IMR-90 (cell line): ENCODE results near the gene CDKN2B-AS1. TPM values are rescaled to one million over a fixed set of nuclear protein-coding genes. Genes with fewer than 3 reads are reported as not detected.
A peak's percentile ranks its signal among the peaks of the same experiment; 100 is the strongest.

Experiments used
- ATAC-seq: fragments of 200-7000 bp; cut with Tn5 transposase; 2 replicates; pipeline ENCODE4 v1.9.1; 2020; ENCODE audit warnings: low read depth, mild to moderate bottlenecking, moderate library complexity
- BruUV-seq: library from RNA; stranded (reverse); fragments of 400-500 nt; replicated peaks from 2 replicates; lab custom pipeline; 2021; lab: Mats Ljungman, UMichigan
- CTCF ChIA-PET: fragments of 300-600 bp; formaldehyde crosslinking; extraction: SDS; loops from one replicate; lab custom pipeline; 2021; ENCODE audit warnings: antibody characterized with exemption; lab: Yijun Ruan, JAX
- POLR2A ChIA-PET: fragments of 300-600 bp; sonication (Branson Sonifier 250); formaldehyde crosslinking; loops from one replicate; lab custom pipeline; 2022; ENCODE audit warnings: antibody characterized with exemption; ENCODE audit not compliant: unreplicated experiment; lab: Charles Lee
- DNase-seq: peaks from one replicate; pipeline ENCODE4 v3.0.0; 2013
- H2AFZ ChIP-seq: replicated peaks from 2 replicates; pipeline ENCODE3; 2013; ENCODE audit warnings: low read length, mild to moderate bottlenecking; ENCODE audit not compliant: poor library complexity
- H2AK5ac ChIP-seq: 2 replicates; pipeline ENCODE4 v1.6.1; 2013; ENCODE audit warnings: low read depth, low read length, inconsistent platforms
- H2AK9ac ChIP-seq: replicated peaks from 2 replicates; pipeline ENCODE3; 2013; ENCODE audit warnings: mild to moderate bottlenecking, low read depth, low read length, moderate library complexity; ENCODE audit not compliant: poor library complexity
- H2BK120ac ChIP-seq: 2 replicates; pipeline ENCODE4 v1.6.1; 2013; ENCODE audit warnings: low read depth, low read length, inconsistent platforms
- H2BK15ac ChIP-seq: 3 replicates; pipeline ENCODE4 v1.6.1; 2013; ENCODE audit warnings: low read depth, low read length, inconsistent platforms
- H2BK20ac ChIP-seq: 2 replicates; pipeline ENCODE4 v1.6.1; 2013; ENCODE audit warnings: low read depth, mild to moderate bottlenecking, inconsistent platforms, low read length, moderate library complexity
- H2BK5ac ChIP-seq: 2 replicates; pipeline ENCODE4 v1.6.1; 2013; ENCODE audit warnings: mild to moderate bottlenecking, low read depth, low read length, inconsistent platforms; ENCODE audit not compliant: poor library complexity, severe bottlenecking
- H3K14ac ChIP-seq: replicated peaks from 2 replicates; pipeline ENCODE4 v1.6.1; 2013; ENCODE audit warnings: low read depth, low read length, inconsistent platforms
- H3K18ac ChIP-seq: 2 replicates; pipeline ENCODE4 v1.6.1; 2013; ENCODE audit warnings: low read depth, low read length, control low read depth
- H3K23ac ChIP-seq: 2 replicates; pipeline ENCODE4 v1.6.1; 2013; ENCODE audit warnings: low read depth, low read length, inconsistent platforms
- H3K27ac ChIP-seq: 2 replicates; pipeline ENCODE4 v1.5.1; 2013; ENCODE audit warnings: mild to moderate bottlenecking, control low read depth, low read length; ENCODE audit not compliant: insufficient read depth
- H3K27me3 ChIP-seq: 2 replicates; pipeline ENCODE4 v1.6.1; 2013; ENCODE audit warnings: low read length; ENCODE audit not compliant: control insufficient read depth, insufficient read depth
- H3K36me3 ChIP-seq: 2 replicates; pipeline ENCODE4 v1.6.1; 2013; ENCODE audit warnings: low read length, mixed read lengths; ENCODE audit not compliant: control insufficient read depth, insufficient read depth
- H3K4ac ChIP-seq: 2 replicates; pipeline ENCODE4 v1.6.1; 2013; ENCODE audit warnings: low read depth, low read length, inconsistent platforms
- H3K4me1 ChIP-seq: 2 replicates; pipeline ENCODE4 v1.6.1; 2013; ENCODE audit warnings: low read length, mixed read lengths; ENCODE audit not compliant: control insufficient read depth, insufficient read depth
- H3K4me2 ChIP-seq: 2 replicates; pipeline ENCODE4 v1.6.1; 2013; ENCODE audit warnings: low read depth, mild to moderate bottlenecking, control low read depth, low read length, moderate library complexity
- H3K4me3 ChIP-seq: 2 replicates; pipeline ENCODE4 v1.5.1; 2013; ENCODE audit warnings: low read depth, mild to moderate bottlenecking, control low read depth, low read length, moderate library complexity; ENCODE audit not compliant: insufficient read depth
- H3K56ac ChIP-seq: 2 replicates; pipeline ENCODE4 v1.6.1; 2013; ENCODE audit warnings: low read length, inconsistent platforms; ENCODE audit not compliant: insufficient read depth; ENCODE audit errors: extremely low read depth
- H3K79me1 ChIP-seq, 2 experiments: 2 replicates each; pipeline ENCODE4 v1.6.1; 2013; ENCODE audit warnings: low read length in 2 of 2, inconsistent platforms in 1 of 2, low read depth in 1 of 2
- H3K9ac ChIP-seq: 2 replicates; pipeline ENCODE4 v1.6.1; 2013; ENCODE audit warnings: low read depth, low read length, control low read depth
- H3K9me1 ChIP-seq: 2 replicates; pipeline ENCODE4 v1.6.1; 2013; ENCODE audit warnings: low read length, inconsistent platforms; ENCODE audit not compliant: insufficient read depth
- H3K9me3 ChIP-seq: 2 replicates; pipeline ENCODE4 v1.6.1; 2013; ENCODE audit warnings: low read length; ENCODE audit not compliant: control insufficient read depth, insufficient read depth
- H4K20me1 ChIP-seq: 2 replicates; pipeline ENCODE4 v1.6.1; 2013; ENCODE audit warnings: low read length, inconsistent platforms; ENCODE audit not compliant: insufficient read depth
- H4K5ac ChIP-seq: 2 replicates; pipeline ENCODE4 v1.6.1; 2013; ENCODE audit warnings: mild to moderate bottlenecking, low read depth, low read length, control low read depth
- H4K8ac ChIP-seq, 2 experiments: 2 replicates each; pipeline ENCODE4 v1.6.1; 2013; ENCODE audit warnings: low read depth in 2 of 2, low read length in 2 of 2, control low read depth in 1 of 2, inconsistent platforms in 1 of 2
- H4K91ac ChIP-seq: 2 replicates; pipeline ENCODE4 v1.6.1; 2013; ENCODE audit warnings: low read depth, low read length, inconsistent platforms; ENCODE audit not compliant: insufficient read depth
- BHLHE40 ChIP-seq: fragments of 150-350 bp; IDR thresholded peaks from 2 replicates; pipeline ENCODE4 v1.6.1; 2016; ENCODE audit warnings: mild to moderate bottlenecking, low read depth, low read length
- CEBPB ChIP-seq: IDR thresholded peaks from 2 replicates; pipeline ENCODE4 v1.6.1; 2012; ENCODE audit warnings: low read depth, low read length, improper control_type of control experiment
- FOS ChIP-seq: fragments of 150-350 bp; IDR thresholded peaks from 2 replicates; pipeline ENCODE4 v1.6.1; 2016; ENCODE audit warnings: low read depth, low read length
- MAFK ChIP-seq: IDR thresholded peaks from 2 replicates; pipeline ENCODE4 v1.6.1; 2012; ENCODE audit warnings: low read depth, low read length, improper control_type of control experiment
- MAZ ChIP-seq: IDR thresholded peaks from 2 replicates; pipeline ENCODE4 v1.6.1; 2012; ENCODE audit warnings: low read depth, mild to moderate bottlenecking, low read length, improper control_type of control experiment, moderate library complexity, borderline replicate concordance
- NFE2L2 ChIP-seq: fragments of 150-350 bp; IDR thresholded peaks from 2 replicates; pipeline ENCODE4 v1.6.1; 2016; ENCODE audit warnings: low read depth, mild to moderate bottlenecking, low read length
- POLR2A ChIP-seq: IDR thresholded peaks from 2 replicates; pipeline ENCODE4 v1.6.1; 2012; ENCODE audit warnings: mild to moderate bottlenecking, low read depth, low read length
- RAD21 ChIP-seq: IDR thresholded peaks from 2 replicates; pipeline ENCODE4 v1.6.1; 2012; ENCODE audit warnings: low read length, improper control_type of control experiment
- RCOR1 ChIP-seq: IDR thresholded peaks from 2 replicates; pipeline ENCODE4 v1.6.1; 2012; ENCODE audit warnings: mild to moderate bottlenecking, low read length, improper control_type of control experiment; ENCODE audit not compliant: insufficient replicate concordance
- RFX5 ChIP-seq: IDR thresholded peaks from 2 replicates; pipeline ENCODE4 v1.8.0; 2012; ENCODE audit warnings: low read depth, mild to moderate bottlenecking, low read length, moderate library complexity
- SMC3 ChIP-seq: fragments of 150-350 bp; IDR thresholded peaks from 2 replicates; pipeline ENCODE4 v1.6.1; 2016; ENCODE audit warnings: low read depth, mild to moderate bottlenecking, antibody characterized with exemption, low read length, moderate library complexity
- WGBS, 2 experiments: methylation state at CpG; one replicate each; pipeline versions ENCODE4 v1.1.5 to v1.1.7; 2013; ENCODE audit warnings: missing lambda C conversion rate in 2 of 2; ENCODE audit not compliant: insufficient read length in 1 of 2; ENCODE audit errors: extremely low coverage in 2 of 2; 5-methylcytosine and 5-hydroxymethylcytosine counted together
- dilution Hi-C: fragments of 300-500 bp; cut with HindIII; formaldehyde crosslinking; loops from one replicate; pipeline ENCODE4 v1.14.3; 2018; ENCODE audit warnings: low sequenced_read_pairs; ENCODE audit not compliant: unreplicated experiment
- in situ Hi-C: fragments of 300-500 bp; cut with MboI; formaldehyde crosslinking; loops from 3 replicates; pipeline ENCODE4 v1.14.3; 2019; ENCODE audit warnings: low sequenced_read_pairs, inconsistent platforms, mixed read lengths
- intact Hi-C: fragments of 100-400 bp; cut with micrococcal nuclease; formaldehyde crosslinking; loops from 2 replicates; pipeline ENCODE4 v1.10.0; 2022
- polyA plus RNA-seq, 3 experiments: library from polyadenylated mRNA; depleted of rRNA; stranded (reverse); fragments of >200 nt; gene quantifications; 2 replicates each; pipeline ENCODE4 v1.2.3, GENCODE V29; 2012; ENCODE audit warnings: low replicate concordance in 1 of 3
- total RNA-seq: library from RNA; depleted of rRNA; stranded (reverse); fragments of >200 nt; gene quantifications from 2 replicates; pipeline ENCODE4 v1.2.3, GENCODE V29; 2012
- TF ChIP-seq, protein P1 (sequence below): conservative IDR thresholded peaks from 2 replicates; pipeline ENCODE4 v1.5.1; 2012; ENCODE audit warnings: mild to moderate bottlenecking, low read depth, low read length, improper control_type of control experiment
- TF ChIP-seq, protein P2 (sequence below): fragments of 150-350 bp; IDR thresholded peaks from 2 replicates; pipeline ENCODE4 v1.6.1; 2016; ENCODE audit warnings: low read depth, mild to moderate bottlenecking, low read length, moderate library complexity, borderline replicate concordance
- TF ChIP-seq, protein P3 (sequence below): fragments of 150-350 bp; IDR thresholded peaks from 2 replicates; pipeline ENCODE4 v1.6.1; 2017; ENCODE audit warnings: mild to moderate bottlenecking, antibody characterized with exemption, low read length, low read depth

The CDKN2B-AS1 gene
- total and polyA plus RNA-seq, 2 of the 4 experiments (the other 2 are of a cell fraction) = 1.0 to 1.1 TPM

DNA sequence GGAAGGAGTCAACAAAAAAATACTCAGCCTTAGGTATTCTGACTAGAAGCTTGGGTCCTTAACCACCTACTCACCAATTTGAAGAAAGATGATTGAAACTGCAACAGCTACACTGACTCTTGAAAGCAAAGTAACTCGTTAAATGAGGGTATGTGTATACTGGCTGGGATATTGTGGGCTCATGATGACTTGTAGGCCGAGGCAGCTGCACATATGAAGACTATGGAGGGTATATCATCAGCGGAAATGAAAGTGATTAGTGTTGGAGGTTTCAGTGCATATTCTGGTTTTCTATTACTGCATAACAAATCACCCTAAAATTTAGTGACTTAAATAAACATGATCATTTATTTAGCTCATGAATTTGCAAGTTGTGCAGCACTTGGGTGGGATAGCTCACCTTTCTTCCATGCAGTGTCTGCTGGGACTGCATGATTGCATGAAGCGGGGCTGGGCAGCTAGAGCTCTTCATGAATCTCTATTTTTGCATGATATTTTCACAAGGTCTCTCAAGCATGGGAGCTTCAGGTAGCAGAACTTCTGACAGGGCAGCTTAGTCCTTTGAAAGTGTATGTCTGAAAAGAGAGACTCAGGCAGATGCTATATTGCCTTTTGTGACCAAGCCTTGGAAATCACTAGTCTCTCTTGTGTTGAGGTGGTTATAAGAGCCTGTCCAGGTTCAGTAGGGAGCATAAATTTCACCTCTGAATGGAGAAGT lies 110.6 kb downstream of the CDKN2B-AS1 start:
- H3K9me1 ChIP-seq = peaks cover 22% of the 10 kb centered on the region
- H3K4me2 ChIP-seq = no peak overlapping the region
- H2AFZ ChIP-seq = no peak overlapping the region
- peak overlapping the region; percentile 92; the same call in 1 of the 2 replicates for H2BK20ac ChIP-seq
- H3K27ac ChIP-seq = no peak overlapping the region
- ChIA-PET CTCF (interaction anchor here (1.3 to 1.4 kb wide), 2 partner anchors 13 to 14 kb away, joined by 3 read pairs; no protein-coding TSS in a partner anchor), POLR2A (no interaction called here)
- peak overlapping the region; percentile 74; the same call in 1 of the 2 replicates for H2AK5ac ChIP-seq
- H4K5ac ChIP-seq = peak overlapping the region; percentile 21; the same call in 1 of the 2 replicates
- H2BK120ac ChIP-seq = peak overlapping the region; percentile 84
- DNase-seq (no peak), ATAC-seq (no peak)
- no peaks in the 10 kb centered on the region for H4K20me1 ChIP-seq
- 71% methylated on average over 1 of the region's 4 CpGs; no CpG with 5 or more reads in 1 of the 2 experiments for WGBS, 2 experiments
- H4K8ac ChIP-seq = peak overlapping the region in 1 of 2 experiments; percentile 54; a peak in 2 of 4 replicates
- peak overlapping the region; percentile 55; the same call in 1 of the 2 replicates for H3K23ac ChIP-seq
- H3K27me3 ChIP-seq = no peaks in the 10 kb centered on the region
- in situ Hi-C loops (loop anchor here (25.0 kb wide), 1 partner anchor 293 kb away; the partner anchor contains the start of gene MTAP), intact Hi-C loops (no loop called here), dilution Hi-C loops (no loop called here)
- H3K4me3 ChIP-seq = no peak overlapping the region
- H4K91ac ChIP-seq = peak overlapping the region; percentile 52
- no peaks in the 10 kb centered on the region for H3K36me3 ChIP-seq
- BruUV-seq = no TSS peak
- peak overlapping the region; percentile 78 for H3K4ac ChIP-seq
- no peak overlapping the region for H3K9ac ChIP-seq
- no peak overlapping the region for H3K56ac ChIP-seq
- H2BK15ac ChIP-seq = peak overlapping the region; percentile 50; the same call in 1 of the 3 replicates
- no peaks in the 10 kb centered on the region for H3K79me1 ChIP-seq
- no peak overlapping the region for H2AK9ac ChIP-seq
- peak overlapping the region; percentile 56 for H2BK5ac ChIP-seq
- H3K18ac ChIP-seq = peak overlapping the region; percentile 54; the same call in 1 of the 2 replicates
- H3K9me3 ChIP-seq = no peaks in the 10 kb centered on the region
- peaks cover 21% of the 10 kb centered on the region for H3K4me1 ChIP-seq
- peak overlapping the region; percentile 87 for H3K14ac ChIP-seq
- TF ChIP-seq, protein P1, sequence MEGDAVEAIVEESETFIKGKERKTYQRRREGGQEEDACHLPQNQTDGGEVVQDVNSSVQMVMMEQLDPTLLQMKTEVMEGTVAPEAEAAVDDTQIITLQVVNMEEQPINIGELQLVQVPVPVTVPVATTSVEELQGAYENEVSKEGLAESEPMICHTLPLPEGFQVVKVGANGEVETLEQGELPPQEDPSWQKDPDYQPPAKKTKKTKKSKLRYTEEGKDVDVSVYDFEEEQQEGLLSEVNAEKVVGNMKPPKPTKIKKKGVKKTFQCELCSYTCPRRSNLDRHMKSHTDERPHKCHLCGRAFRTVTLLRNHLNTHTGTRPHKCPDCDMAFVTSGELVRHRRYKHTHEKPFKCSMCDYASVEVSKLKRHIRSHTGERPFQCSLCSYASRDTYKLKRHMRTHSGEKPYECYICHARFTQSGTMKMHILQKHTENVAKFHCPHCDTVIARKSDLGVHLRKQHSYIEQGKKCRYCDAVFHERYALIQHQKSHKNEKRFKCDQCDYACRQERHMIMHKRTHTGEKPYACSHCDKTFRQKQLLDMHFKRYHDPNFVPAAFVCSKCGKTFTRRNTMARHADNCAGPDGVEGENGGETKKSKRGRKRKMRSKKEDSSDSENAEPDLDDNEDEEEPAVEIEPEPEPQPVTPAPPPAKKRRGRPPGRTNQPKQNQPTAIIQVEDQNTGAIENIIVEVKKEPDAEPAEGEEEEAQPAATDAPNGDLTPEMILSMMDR = no peak
- TF ChIP-seq RAD21 (no peak), NFE2L2 (no peak), MAZ (no peak), FOS (no peak), SMC3 (no peak), RCOR1 (no peak), MAFK (no peak), RFX5 (no peak), CEBPB (no peak), POLR2A (no peak), BHLHE40 (no peak)
- TF ChIP-seq, protein P2, sequence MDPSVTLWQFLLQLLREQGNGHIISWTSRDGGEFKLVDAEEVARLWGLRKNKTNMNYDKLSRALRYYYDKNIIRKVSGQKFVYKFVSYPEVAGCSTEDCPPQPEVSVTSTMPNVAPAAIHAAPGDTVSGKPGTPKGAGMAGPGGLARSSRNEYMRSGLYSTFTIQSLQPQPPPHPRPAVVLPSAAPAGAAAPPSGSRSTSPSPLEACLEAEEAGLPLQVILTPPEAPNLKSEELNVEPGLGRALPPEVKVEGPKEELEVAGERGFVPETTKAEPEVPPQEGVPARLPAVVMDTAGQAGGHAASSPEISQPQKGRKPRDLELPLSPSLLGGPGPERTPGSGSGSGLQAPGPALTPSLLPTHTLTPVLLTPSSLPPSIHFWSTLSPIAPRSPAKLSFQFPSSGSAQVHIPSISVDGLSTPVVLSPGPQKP = no peak
- TF ChIP-seq, protein P3, sequence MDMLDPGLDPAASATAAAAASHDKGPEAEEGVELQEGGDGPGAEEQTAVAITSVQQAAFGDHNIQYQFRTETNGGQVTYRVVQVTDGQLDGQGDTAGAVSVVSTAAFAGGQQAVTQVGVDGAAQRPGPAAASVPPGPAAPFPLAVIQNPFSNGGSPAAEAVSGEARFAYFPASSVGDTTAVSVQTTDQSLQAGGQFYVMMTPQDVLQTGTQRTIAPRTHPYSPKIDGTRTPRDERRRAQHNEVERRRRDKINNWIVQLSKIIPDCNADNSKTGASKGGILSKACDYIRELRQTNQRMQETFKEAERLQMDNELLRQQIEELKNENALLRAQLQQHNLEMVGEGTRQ = no peak
